ENCODE measurements around the gene CAT.

The CAT gene

DNA sequence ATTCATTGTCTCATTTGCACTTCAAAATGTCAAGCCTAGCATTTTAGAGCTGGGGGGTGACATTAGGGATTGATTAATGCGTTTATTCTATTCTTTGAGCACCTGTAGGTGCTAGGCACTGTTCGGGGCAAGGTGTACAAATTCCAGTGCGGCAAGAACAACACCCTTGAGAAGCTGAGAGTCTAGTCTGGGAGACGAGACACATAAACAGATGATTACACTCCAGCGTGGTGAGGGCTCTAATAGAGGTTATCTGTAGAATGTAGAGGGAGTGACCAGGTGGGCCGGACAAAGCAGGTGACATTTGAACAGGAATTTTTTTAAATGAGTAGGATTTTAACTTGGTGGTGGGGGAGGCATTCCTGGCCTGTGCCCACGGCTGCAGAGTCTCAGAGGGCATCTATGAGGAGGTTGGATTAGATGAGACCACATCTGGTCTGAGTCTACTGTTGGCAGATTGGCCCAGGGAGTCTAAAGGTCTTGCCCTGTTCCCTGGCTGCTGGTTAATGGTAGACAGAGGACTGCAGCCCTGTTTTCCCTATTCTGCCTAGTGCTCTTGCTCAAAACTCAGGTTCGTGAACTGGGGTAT, 970 bp downstream of the CAT start:
- TF ChIP-seq ZFP3 (CRISPR knock-in tag; IDR thresholded peaks at IDR 0.05) (no peak), ARNTL (CRISPR knock-in tag; IDR thresholded peaks at IDR 0.05; ENCODE audit: borderline replicate concordance, low read depth) (no peak), TOX (CRISPR knock-in tag; IDR thresholded peaks at IDR 0.05; ENCODE audit: borderline replicate concordance) (no peak), ZNF70 (CRISPR knock-in tag; IDR thresholded peaks at IDR 0.05) (no peak), TCF4 (CRISPR knock-in tag; IDR thresholded peaks at IDR 0.05; ENCODE audit: borderline replicate concordance) (no peak), OSR1 (CRISPR knock-in tag; IDR thresholded peaks at IDR 0.05) (no peak), SNAI2 (CRISPR knock-in tag; IDR thresholded peaks at IDR 0.05) (no peak), ZNF565 (CRISPR knock-in tag; conservative IDR thresholded peaks at IDR 0.05; ENCODE audit: low read depth) (no peak), ZFP30 (CRISPR knock-in tag; IDR thresholded peaks at IDR 0.05) (no peak), BACH2 (CRISPR knock-in tag; IDR thresholded peaks at IDR 0.05; ENCODE audit: borderline replicate concordance) (no peak), ZNF8 (CRISPR knock-in tag; IDR thresholded peaks at IDR 0.05) (no peak), PPARA (CRISPR knock-in tag; IDR thresholded peaks at IDR 0.05; ENCODE audit: borderline replicate concordance) (no peak)
- TF ChIP-seq, protein P1, sequence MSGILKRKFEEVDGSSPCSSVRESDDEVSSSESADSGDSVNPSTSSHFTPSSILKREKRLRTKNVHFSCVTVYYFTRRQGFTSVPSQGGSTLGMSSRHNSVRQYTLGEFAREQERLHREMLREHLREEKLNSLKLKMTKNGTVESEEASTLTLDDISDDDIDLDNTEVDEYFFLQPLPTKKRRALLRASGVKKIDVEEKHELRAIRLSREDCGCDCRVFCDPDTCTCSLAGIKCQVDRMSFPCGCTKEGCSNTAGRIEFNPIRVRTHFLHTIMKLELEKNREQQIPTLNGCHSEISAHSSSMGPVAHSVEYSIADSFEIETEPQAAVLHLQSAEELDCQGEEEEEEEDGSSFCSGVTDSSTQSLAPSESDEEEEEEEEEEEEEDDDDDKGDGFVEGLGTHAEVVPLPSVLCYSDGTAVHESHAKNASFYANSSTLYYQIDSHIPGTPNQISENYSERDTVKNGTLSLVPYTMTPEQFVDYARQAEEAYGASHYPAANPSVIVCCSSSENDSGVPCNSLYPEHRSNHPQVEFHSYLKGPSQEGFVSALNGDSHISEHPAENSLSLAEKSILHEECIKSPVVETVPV (CRISPR knock-in tag; IDR thresholded peaks at IDR 0.05), result no peak
- TF ChIP-seq, protein P2, sequence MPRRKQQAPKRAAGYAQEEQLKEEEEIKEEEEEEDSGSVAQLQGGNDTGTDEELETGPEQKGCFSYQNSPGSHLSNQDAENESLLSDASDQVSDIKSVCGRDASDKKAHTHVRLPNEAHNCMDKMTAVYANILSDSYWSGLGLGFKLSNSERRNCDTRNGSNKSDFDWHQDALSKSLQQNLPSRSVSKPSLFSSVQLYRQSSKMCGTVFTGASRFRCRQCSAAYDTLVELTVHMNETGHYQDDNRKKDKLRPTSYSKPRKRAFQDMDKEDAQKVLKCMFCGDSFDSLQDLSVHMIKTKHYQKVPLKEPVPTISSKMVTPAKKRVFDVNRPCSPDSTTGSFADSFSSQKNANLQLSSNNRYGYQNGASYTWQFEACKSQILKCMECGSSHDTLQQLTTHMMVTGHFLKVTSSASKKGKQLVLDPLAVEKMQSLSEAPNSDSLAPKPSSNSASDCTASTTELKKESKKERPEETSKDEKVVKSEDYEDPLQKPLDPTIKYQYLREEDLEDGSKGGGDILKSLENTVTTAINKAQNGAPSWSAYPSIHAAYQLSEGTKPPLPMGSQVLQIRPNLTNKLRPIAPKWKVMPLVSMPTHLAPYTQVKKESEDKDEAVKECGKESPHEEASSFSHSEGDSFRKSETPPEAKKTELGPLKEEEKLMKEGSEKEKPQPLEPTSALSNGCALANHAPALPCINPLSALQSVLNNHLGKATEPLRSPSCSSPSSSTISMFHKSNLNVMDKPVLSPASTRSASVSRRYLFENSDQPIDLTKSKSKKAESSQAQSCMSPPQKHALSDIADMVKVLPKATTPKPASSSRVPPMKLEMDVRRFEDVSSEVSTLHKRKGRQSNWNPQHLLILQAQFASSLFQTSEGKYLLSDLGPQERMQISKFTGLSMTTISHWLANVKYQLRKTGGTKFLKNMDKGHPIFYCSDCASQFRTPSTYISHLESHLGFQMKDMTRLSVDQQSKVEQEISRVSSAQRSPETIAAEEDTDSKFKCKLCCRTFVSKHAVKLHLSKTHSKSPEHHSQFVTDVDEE (CRISPR knock-in tag; IDR thresholded peaks at IDR 0.05), result no peak
- TF ChIP-seq, protein P3, sequence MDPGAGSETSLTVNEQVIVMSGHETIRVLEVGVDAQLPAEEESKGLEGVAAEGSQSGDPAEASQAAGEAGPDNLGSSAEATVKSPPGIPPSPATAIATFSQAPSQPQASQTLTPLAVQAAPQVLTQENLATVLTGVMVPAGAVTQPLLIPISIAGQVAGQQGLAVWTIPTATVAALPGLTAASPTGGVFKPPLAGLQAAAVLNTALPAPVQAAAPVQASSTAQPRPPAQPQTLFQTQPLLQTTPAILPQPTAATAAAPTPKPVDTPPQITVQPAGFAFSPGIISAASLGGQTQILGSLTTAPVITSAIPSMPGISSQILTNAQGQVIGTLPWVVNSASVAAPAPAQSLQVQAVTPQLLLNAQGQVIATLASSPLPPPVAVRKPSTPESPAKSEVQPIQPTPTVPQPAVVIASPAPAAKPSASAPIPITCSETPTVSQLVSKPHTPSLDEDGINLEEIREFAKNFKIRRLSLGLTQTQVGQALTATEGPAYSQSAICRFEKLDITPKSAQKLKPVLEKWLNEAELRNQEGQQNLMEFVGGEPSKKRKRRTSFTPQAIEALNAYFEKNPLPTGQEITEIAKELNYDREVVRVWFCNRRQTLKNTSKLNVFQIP (CRISPR knock-in tag; IDR thresholded peaks at IDR 0.05; ENCODE audit: borderline replicate concordance, low read depth), result no peak
- ATAC-seq, result no peak

DNA sequence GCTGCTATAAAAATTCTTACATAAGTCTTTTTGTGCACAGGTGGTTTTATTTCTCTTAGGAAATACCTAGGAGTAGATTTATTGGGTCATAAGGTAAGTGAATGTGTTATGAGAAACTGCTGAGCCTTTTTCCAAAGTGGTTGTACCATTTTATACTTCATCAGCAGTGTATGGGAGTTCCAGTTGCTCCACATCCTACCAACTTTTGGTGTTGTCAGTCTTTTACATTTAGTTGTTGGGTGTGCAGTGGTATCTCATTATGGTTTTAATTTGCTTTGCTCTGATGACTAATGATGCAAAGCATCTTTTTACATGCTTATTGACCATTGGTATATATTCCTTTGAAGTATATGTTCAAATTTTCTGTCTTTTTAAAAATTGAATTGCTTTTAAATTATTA, 3.1 kb downstream of the CAT start:
- TF ChIP-seq ZNF565 (CRISPR knock-in tag; conservative IDR thresholded peaks at IDR 0.05; ENCODE audit: low read depth) (no peak), TCF4 (CRISPR knock-in tag; IDR thresholded peaks at IDR 0.05; ENCODE audit: borderline replicate concordance) (no peak), ESRRG (CRISPR knock-in tag; IDR thresholded peaks at IDR 0.05) (no peak), ZNF70 (CRISPR knock-in tag; IDR thresholded peaks at IDR 0.05) (no peak), CSDC2 (CRISPR knock-in tag; IDR thresholded peaks at IDR 0.05) (no peak), OSR1 (CRISPR knock-in tag; IDR thresholded peaks at IDR 0.05) (no peak), ZC3H10 (CRISPR knock-in tag; IDR thresholded peaks at IDR 0.05) (no peak)
- TF ChIP-seq, protein P4, sequence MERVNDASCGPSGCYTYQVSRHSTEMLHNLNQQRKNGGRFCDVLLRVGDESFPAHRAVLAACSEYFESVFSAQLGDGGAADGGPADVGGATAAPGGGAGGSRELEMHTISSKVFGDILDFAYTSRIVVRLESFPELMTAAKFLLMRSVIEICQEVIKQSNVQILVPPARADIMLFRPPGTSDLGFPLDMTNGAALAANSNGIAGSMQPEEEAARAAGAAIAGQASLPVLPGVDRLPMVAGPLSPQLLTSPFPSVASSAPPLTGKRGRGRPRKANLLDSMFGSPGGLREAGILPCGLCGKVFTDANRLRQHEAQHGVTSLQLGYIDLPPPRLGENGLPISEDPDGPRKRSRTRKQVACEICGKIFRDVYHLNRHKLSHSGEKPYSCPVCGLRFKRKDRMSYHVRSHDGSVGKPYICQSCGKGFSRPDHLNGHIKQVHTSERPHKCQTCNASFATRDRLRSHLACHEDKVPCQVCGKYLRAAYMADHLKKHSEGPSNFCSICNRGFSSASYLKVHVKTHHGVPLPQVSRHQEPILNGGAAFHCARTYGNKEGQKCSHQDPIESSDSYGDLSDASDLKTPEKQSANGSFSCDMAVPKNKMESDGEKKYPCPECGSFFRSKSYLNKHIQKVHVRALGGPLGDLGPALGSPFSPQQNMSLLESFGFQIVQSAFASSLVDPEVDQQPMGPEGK (CRISPR knock-in tag; IDR thresholded peaks at IDR 0.05; ENCODE audit: borderline replicate concordance), result no peak
- TF ChIP-seq, protein P2 (CRISPR knock-in tag; IDR thresholded peaks at IDR 0.05), result no peak
- TF ChIP-seq, protein P1 (CRISPR knock-in tag; IDR thresholded peaks at IDR 0.05), result no peak
- ATAC-seq, result no peak
